ENCODE measurements around the gene DLST. TPM values are rescaled to one million over a fixed set of nuclear protein-coding genes. Genes with fewer than 3 reads are reported as not detected.
"Not testable (repeated sequence)": the region's sequence is repeated elsewhere in the genome, so short reads cannot be mapped to it uniquely, and the experiment has no call there.

The DLST gene
- total and polyA plus RNA-seq, 3 experiments from 2014 or later, result 8.8 to 161 (median 160) TPM

DNA sequence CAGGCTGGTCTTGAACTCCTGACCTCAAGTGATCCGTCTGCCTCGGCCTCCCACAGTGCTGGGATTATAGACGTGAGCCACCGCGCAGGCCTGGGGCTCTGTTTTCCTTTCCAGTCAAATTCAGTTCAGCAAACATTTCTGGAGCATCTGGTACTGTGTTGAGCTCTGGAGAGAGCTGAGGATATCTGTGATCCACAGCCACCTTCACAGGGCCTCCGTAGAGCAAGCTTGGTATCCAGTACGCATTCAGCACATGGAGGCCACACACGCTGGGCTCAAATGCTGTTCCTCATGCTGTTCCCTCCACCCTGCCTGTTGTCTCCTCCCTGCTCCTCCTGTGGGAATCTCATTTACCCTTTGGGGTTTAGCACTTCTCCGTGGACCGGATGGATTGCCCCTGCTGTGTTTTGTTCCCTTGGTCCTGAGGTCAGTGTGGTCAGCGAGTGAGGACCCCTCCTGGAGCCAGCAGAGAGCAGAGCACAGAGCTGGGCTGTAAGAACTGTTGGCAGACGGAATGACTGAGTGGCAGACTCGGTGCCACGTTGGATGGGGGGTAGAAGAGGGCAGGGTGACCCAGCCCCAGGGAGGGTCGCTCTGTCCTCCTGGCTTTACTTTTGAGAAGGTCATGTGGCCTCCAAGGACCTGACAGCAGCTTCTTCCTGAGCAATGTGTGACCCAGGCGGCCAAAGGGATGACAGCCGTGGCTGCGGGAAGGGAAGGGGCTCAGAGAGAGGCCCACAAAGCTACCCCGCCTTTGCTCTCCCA, 40.5 kb downstream of the DLST start:
- Mint-ChIP-seq H3K9me3 (peaks cover 0 to 3% (median 0%) of the 10 kb centered on the region in 5 donors), H3K4me1 (peaks cover 0 to 13% (median 1%) of the 10 kb centered on the region in 3 donors), H3K27ac (peak overlapping the region in 1 of 8 donors; percentile 32), H3K36me3 (peaks cover 0 to 5% (median 0%) of the 10 kb centered on the region in 3 donors), H3K27me3 (peaks cover 4 to 20% of the 10 kb centered on the region in 2 donors), H3K4me3 (peak overlapping the region in 5 of 7 donors; percentile 48 to 76 (median 56))
- Histone ChIP-seq H3K27ac (ENCODE audit: low read depth, low read length) (no peak overlapping the region), H3K36me3 (ENCODE audit: insufficient read depth, low read length) (no peaks in the 10 kb centered on the region), H3K27me3 (ENCODE audit: insufficient read depth, low read length, poor library complexity, severe bottlenecking) (no peaks in the 10 kb centered on the region), H3K4me3 (ENCODE audit: low read length) (no peak overlapping the region), H3K4me1 (ENCODE audit: insufficient read depth, low read length) (peaks cover 5% of the 10 kb centered on the region), H3K9me3 (ENCODE audit: low read length) (no peaks in the 10 kb centered on the region)
- DNase-seq, result no peak
- ChIA-PET POLR2A (interaction anchor here (0.6 kb wide), 1 partner anchor 201 kb away, joined by 3 read pairs; no protein-coding TSS in a partner anchor), CTCF (interaction anchor here (1.1 to 3.1 kb wide), 6 partner anchors 9 to 167 kb away, joined by 3 to 13 read pairs (median 8); no protein-coding TSS in a partner anchor)

GRCh38 chr14:74922752-74923401, 41.2 kb downstream of the DLST start, which contains the start of gene RPS6KL1:
Gene RPS6KL1 (minus strand): TSS chr14:74923260. CDS start chr14:74921541, 1,719 bp downstream.
- Histone ChIP-seq H3K27me3 (ENCODE audit: insufficient read depth, low read length, poor library complexity, severe bottlenecking) (no peaks in the 10 kb centered on the region), H3K4me3 (ENCODE audit: low read length) (no peak within 1 kb of the TSS), H3K9me3 (ENCODE audit: low read length) (no peaks in the 10 kb centered on the region), H3K4me1 (ENCODE audit: insufficient read depth, low read length) (peaks cover 5% of the 10 kb centered on the region), H3K36me3 (ENCODE audit: insufficient read depth, low read length) (no peaks in the 10 kb centered on the region), H3K27ac (ENCODE audit: low read depth, low read length) (no peak within 1 kb of the TSS)
- peaks cover 0 to 3% (median 0%) of the 10 kb centered on the region in 5 donors for H3K9me3 Mint-ChIP-seq
- H3K4me1 Mint-ChIP-seq, result peaks cover 0 to 13% (median 1%) of the 10 kb centered on the region in 3 donors
- peaks cover 0 to 5% (median 0%) of the 10 kb centered on the region in 3 donors for H3K36me3 Mint-ChIP-seq
- peaks cover 4 to 20% of the 10 kb centered on the region in 2 donors for H3K27me3 Mint-ChIP-seq
- ChIA-PET CTCF (interaction anchor here (1.1 to 3.1 kb wide), 6 partner anchors 9 to 166 kb away, joined by 3 to 13 read pairs (median 8); no protein-coding TSS in a partner anchor), POLR2A (no interaction called here)
- peak within 1 kb of the TSS in 6 of 7 donors; percentile 37 to 76 (median 58) for H3K4me3 Mint-ChIP-seq
- H3K27ac Mint-ChIP-seq, result peak within 1 kb of the TSS in 1 of 8 donors; percentile 32
- peak; percentile 29 to 74 (median 47) for DNase-seq

DNA sequence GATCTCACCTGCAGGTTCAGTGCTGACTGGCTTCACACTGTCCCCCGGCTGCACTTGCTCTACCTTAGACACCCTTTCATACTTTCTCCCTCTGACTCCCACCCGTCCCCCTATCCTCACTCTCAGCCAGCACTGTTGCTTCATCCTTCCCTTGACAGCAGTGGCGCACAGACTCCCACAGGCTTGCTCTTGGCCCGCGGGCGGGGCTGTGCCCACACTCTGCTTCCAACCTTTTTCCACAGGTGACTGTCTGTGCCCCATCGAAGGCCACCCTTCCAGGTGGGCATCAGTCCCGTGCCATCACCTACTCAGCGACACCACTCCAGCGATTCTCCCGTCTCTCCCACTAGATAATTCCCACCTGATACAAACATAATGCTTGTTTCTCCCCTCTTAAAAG, 42.3 kb downstream of the DLST start:
- ChIA-PET CTCF (interaction anchor here (2.7 to 3.1 kb wide), 2 partner anchors 64 to 165 kb away, joined by 8 to 13 read pairs; no protein-coding TSS in a partner anchor), POLR2A (no interaction called here)
- no peaks in the 10 kb centered on the region for H3K9me3 ChIP-seq (ENCODE audit: low read length)
- no peaks in the 10 kb centered on the region for H3K27me3 ChIP-seq (ENCODE audit: insufficient read depth, low read length, poor library complexity, severe bottlenecking)
- Mint-ChIP-seq H3K36me3 (peaks cover 0 to 5% (median 0%) of the 10 kb centered on the region in 3 donors), H3K27me3 (peaks cover 4 to 20% of the 10 kb centered on the region in 2 donors), H3K27ac (no peak overlapping the region), H3K4me1 (peaks cover 0 to 13% (median 1%) of the 10 kb centered on the region in 3 donors), H3K4me3 (peak overlapping the region in 2 of 7 donors; percentile 4 to 37), H3K9me3 (peaks cover 0 to 3% (median 0%) of the 10 kb centered on the region in 5 donors)
- no peak overlapping the region for H3K4me3 ChIP-seq (ENCODE audit: low read length)
- no peaks in the 10 kb centered on the region for H3K36me3 ChIP-seq (ENCODE audit: insufficient read depth, low read length)
- no peak for DNase-seq
- no peak overlapping the region for H3K27ac ChIP-seq (ENCODE audit: low read depth, low read length)
- peaks cover 5% of the 10 kb centered on the region for H3K4me1 ChIP-seq (ENCODE audit: insufficient read depth, low read length)

DNA sequence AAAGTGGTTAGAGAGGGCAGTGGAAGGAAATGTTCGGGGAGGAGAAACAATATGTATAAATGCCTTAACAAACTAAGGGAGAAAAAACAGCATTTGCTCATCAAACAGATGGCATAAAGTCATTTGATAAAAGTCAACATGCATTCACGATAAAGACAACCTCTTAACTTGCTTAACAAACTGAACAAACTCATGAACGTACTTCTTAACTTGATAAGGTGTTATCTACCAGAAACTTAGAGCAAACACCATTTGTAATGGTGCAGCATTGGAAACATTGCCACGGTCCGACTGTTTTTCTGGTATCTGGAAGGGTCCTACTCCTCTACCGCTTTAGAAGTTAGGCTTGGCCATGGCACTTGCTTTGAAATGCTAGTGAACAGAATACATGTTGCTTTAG, 45.5 kb downstream of the DLST start:
- Histone ChIP-seq H3K4me1 (ENCODE audit: insufficient read depth, low read length) (peaks cover 5% of the 10 kb centered on the region), H3K4me3 (ENCODE audit: low read length) (no peak overlapping the region), H3K27me3 (ENCODE audit: insufficient read depth, low read length, poor library complexity, severe bottlenecking) (no peaks in the 10 kb centered on the region), H3K27ac (ENCODE audit: low read depth, low read length) (no peak overlapping the region), H3K36me3 (ENCODE audit: insufficient read depth, low read length) (no peaks in the 10 kb centered on the region), H3K9me3 (ENCODE audit: low read length) (no peaks in the 10 kb centered on the region)
- no peak for DNase-seq
- Mint-ChIP-seq H3K36me3 (peaks cover 0 to 5% (median 0%) of the 10 kb centered on the region in 3 donors), H3K27ac (no peak overlapping the region), H3K27me3 (peaks cover 4 to 23% of the 10 kb centered on the region in 2 donors), H3K9me3 (peaks cover 0 to 3% (median 0%) of the 10 kb centered on the region in 5 donors), H3K4me3 (no peak overlapping the region), H3K4me1 (peaks cover under 1 to 12% (median under 1%) of the 10 kb centered on the region in 3 donors)
- POLR2A ChIA-PET, result interaction anchor here (0.6 kb wide), 1 partner anchor 149 kb away, joined by 3 read pairs; no protein-coding TSS in a partner anchor
- CTCF ChIA-PET, result no interaction called here

- H3K27me3 ChIP-seq (ENCODE audit: insufficient read depth, low read length, poor library complexity, severe bottlenecking), result no peaks in the 10 kb centered on the region
- Mint-ChIP-seq H3K36me3 (peaks cover 0 to 2% (median 0%) of the 10 kb centered on the region in 3 donors), H3K27me3 (peaks cover 4 to 29% of the 10 kb centered on the region in 2 donors), H3K4me1 (peaks cover 4 to 7% (median 6%) of the 10 kb centered on the region in 3 donors), H3K9me3 (peaks cover 0 to 3% (median 0%) of the 10 kb centered on the region in 5 donors), H3K27ac (no peak overlapping the region), H3K4me3 (no peak overlapping the region)
- ChIA-PET POLR2A (no interaction called here), CTCF (interaction anchor here (1.0 kb wide), 1 partner anchor 68 kb away, joined by 3 read pairs; no protein-coding TSS in a partner anchor)
- H3K4me3 ChIP-seq (ENCODE audit: low read length), result no peak overlapping the region
- no peaks in the 10 kb centered on the region for H3K4me1 ChIP-seq (ENCODE audit: insufficient read depth, low read length)
- no peaks in the 10 kb centered on the region for H3K36me3 ChIP-seq (ENCODE audit: insufficient read depth, low read length)
- DNase-seq, result no peak
- H3K9me3 ChIP-seq (ENCODE audit: low read length), result no peaks in the 10 kb centered on the region
- no peak overlapping the region for H3K27ac ChIP-seq (ENCODE audit: low read depth, low read length)
Measured at GRCh38 chr14:74929242-74929641, 47.5 kb downstream of the DLST start.

- H3K27ac Mint-ChIP-seq; H3K4me1 Mint-ChIP-seq; H3K4me3 Mint-ChIP-seq; H3K36me3 ChIP-seq (ENCODE audit: insufficient read depth, low read length); H3K27ac ChIP-seq (ENCODE audit: low read depth, low read length); H3K4me3 ChIP-seq (ENCODE audit: low read length); H3K9me3 ChIP-seq (ENCODE audit: low read length); DNase-seq; H3K27me3 ChIP-seq (ENCODE audit: insufficient read depth, low read length, poor library complexity, severe bottlenecking); POLR2A ChIA-PET; H3K36me3 Mint-ChIP-seq; H3K9me3 Mint-ChIP-seq; H3K4me1 ChIP-seq (ENCODE audit: insufficient read depth, low read length): not testable (repeated sequence)
- CTCF ChIA-PET, result interaction anchor here (0.8 to 1.9 kb wide), 3 partner anchors 9 to 70 kb away, joined by 3 to 5 read pairs (median 4); partner anchors contain the start of gene RPS6KL1
- peaks cover 3 to 20% of the 10 kb centered on the region in 2 donors for H3K27me3 Mint-ChIP-seq
Measured at GRCh38 chr14:74931744-74932143, 50.0 kb downstream of the DLST start.

- H3K27me3 Mint-ChIP-seq, result peaks cover 3 to 20% of the 10 kb centered on the region in 2 donors
- H3K27ac ChIP-seq (ENCODE audit: low read depth, low read length), result no peak overlapping the region
- no peaks in the 10 kb centered on the region for H3K9me3 Mint-ChIP-seq
- H3K36me3 ChIP-seq (ENCODE audit: insufficient read depth, low read length), result no peaks in the 10 kb centered on the region
- CTCF ChIA-PET, result interaction anchor here (1.9 kb wide), 1 partner anchor 10 kb away, joined by 5 read pairs; the partner anchor contains the start of gene RPS6KL1
- no peaks in the 10 kb centered on the region for H3K27me3 ChIP-seq (ENCODE audit: insufficient read depth, low read length, poor library complexity, severe bottlenecking)
- no peak for DNase-seq
- H3K36me3 Mint-ChIP-seq, result no peaks in the 10 kb centered on the region
- POLR2A ChIA-PET, result no interaction called here
- H3K9me3 ChIP-seq (ENCODE audit: low read length), result no peaks in the 10 kb centered on the region
- no peak overlapping the region for H3K4me3 Mint-ChIP-seq
- peak overlapping the region in 2 of 8 donors; percentile 51 to 61 for H3K27ac Mint-ChIP-seq
- H3K4me1 ChIP-seq (ENCODE audit: insufficient read depth, low read length), result no peaks in the 10 kb centered on the region
- no peak overlapping the region for H3K4me3 ChIP-seq (ENCODE audit: low read length)
- H3K4me1 Mint-ChIP-seq, result peaks cover 9 to 13% (median 12%) of the 10 kb centered on the region in 3 donors
Measured at GRCh38 chr14:74932401-74932901, 50.7 kb downstream of the DLST start.
